Calu3 (cell line): Measurements from ENCODE around the gene SIVA1. TPM values are rescaled to one million over a fixed set of nuclear protein-coding genes. Genes with fewer than 3 reads are reported as not detected.

ENCODE experiments used
- BruUV-seq: library from RNA; stranded (reverse); fragments of 400-500 nt; replicated peaks from 2 replicates; lab custom pipeline; 2021; lab: Mats Ljungman, UMichigan
- CTCF ChIA-PET: fragments of 300-600 bp; sonication (Branson Sonifier 250); formaldehyde crosslinking; loops from one replicate; lab custom pipeline; 2022; ENCODE audit warnings: antibody characterized with exemption; lab: Charles Lee
- DNase-seq: peaks from one replicate; pipeline ENCODE4 v3.0.0; 2022
- H3K27ac Mint-ChIP-seq: one replicate; pipeline ENCODE4 v1.8.0; 2022; ENCODE audit warnings: mixed read lengths; ENCODE audit not compliant: unreplicated experiment
- H3K27me3 Mint-ChIP-seq: one replicate; pipeline ENCODE4 v1.8.0; 2022; ENCODE audit warnings: mixed read lengths; ENCODE audit not compliant: unreplicated experiment
- H3K36me3 Mint-ChIP-seq: one replicate; pipeline ENCODE4 v1.8.0; 2022; ENCODE audit warnings: mild to moderate bottlenecking, moderate library complexity, mixed read lengths; ENCODE audit not compliant: insufficient read depth, unreplicated experiment
- H3K4me1 Mint-ChIP-seq: one replicate; pipeline ENCODE4 v1.8.0; 2022; ENCODE audit warnings: mild to moderate bottlenecking, low read depth, mixed read lengths; ENCODE audit not compliant: unreplicated experiment
- H3K4me3 Mint-ChIP-seq: one replicate; pipeline ENCODE4 v1.8.0; 2022; ENCODE audit warnings: mild to moderate bottlenecking, low read depth, moderate library complexity, mixed read lengths; ENCODE audit not compliant: unreplicated experiment
- H3K9me3 Mint-ChIP-seq: one replicate; pipeline ENCODE4 v1.8.0; 2022; ENCODE audit warnings: low read depth, mixed read lengths; ENCODE audit not compliant: unreplicated experiment
- CTCF ChIP-seq: fragments of 200-600 bp; IDR thresholded peaks from one replicate; pipeline ENCODE4 v1.8.0; 2022; ENCODE audit warnings: antibody characterized with exemption; ENCODE audit not compliant: unreplicated experiment
- intact Hi-C: fragments of 100-400 bp; cut with micrococcal nuclease; formaldehyde crosslinking; loops from one replicate; pipeline ENCODE4 v1.10.0; 2022; ENCODE audit not compliant: unreplicated experiment
- total RNA-seq: library from RNA; stranded (reverse); gene quantifications from 2 replicates; pipeline ENCODE4 v1.2.3, GENCODE V29; 2022

SIVA1 gene
- total RNA-seq, 1 experiment from 2014 or later = 72.3 TPM

DNA sequence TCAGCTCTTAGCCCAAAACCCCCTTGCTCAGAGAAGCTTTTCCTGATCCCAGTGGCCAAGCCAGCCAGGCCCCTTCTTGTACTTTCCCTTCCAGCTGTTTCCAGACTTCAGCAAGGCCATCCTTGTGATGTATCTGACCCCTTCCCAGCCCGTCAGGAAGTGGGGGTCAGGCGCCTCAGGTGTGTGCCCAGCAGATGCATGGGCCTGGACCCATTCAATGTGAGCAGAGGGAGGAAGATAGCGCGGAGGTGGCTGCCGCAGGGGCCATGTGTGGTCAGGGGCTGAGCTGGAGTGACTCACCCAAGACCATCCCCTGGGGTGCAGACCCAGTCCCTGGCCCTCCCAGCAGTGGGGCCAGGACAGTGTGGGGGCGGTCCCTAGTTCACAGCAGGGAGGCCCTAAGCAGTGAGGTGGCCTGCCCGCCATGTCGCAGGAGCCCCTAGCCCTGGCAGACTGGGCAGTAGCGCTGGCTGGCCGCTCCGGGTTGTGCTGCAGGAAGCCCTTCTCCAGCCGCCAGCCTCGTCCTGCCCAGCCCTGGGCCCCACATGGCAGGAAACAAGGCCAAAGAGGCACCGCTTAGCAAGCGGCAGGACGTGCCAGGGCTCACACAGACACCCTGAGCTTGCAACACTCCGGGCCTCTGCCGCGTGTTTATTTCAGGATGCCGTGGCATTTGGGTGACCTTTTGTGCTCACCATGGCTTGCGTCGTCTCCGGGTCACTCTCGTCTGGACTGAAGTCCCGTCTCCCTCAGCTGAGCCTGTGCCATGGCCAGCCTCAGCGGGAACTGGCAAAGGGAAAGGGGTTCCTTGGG lies 16.9 kb upstream of the SIVA1 start:
- CTCF ChIA-PET = interaction anchor here (0.6 kb wide), 1 partner anchor 85 kb away, joined by 3 read pairs; no protein-coding TSS in a partner anchor
- Mint-ChIP-seq H3K4me3 (no peak overlapping the region), H3K27ac (no peak overlapping the region), H3K27me3 (no peaks in the 10 kb centered on the region), H3K4me1 (no peaks in the 10 kb centered on the region), H3K36me3 (peaks cover 5% of the 10 kb centered on the region), H3K9me3 (no peaks in the 10 kb centered on the region)
- intact Hi-C loops = no loop called here
- no peak for TF ChIP-seq CTCF
- no TSS peak for BruUV-seq
- DNase-seq = no peak

DNA sequence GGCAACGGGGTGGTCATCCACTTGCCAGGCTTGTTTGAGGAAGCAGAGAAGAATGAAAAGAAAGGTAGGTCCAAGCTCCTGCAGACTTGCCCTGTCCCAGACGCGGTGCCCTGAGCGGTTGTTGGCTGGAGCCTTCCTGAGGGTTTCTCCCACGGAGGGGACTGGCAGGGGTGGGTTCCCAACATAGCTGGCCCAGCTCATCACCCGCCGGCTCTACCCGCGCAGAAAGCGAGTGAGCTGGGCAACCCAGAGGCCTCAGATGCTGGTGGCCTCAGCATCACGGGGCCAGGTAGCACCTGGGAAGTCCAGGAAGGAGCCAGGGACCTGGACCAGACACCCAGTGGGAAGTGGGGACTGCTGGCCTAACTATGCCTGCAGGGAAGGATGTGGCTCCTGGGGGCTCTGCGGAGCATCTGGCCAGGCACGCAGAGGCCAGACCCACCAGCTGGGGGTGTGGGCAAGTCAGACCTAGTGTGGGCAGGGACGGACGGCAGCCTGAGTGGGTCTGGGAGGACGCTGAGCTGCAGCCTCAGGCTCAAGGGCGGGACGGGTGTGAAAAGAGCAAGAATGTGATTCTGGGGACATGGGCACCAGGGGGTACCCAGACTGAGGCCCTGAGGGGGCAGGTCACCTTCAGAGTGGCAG lies 14.4 kb upstream of the SIVA1 start:
- Mint-ChIP-seq H3K27ac (no peak overlapping the region), H3K36me3 (no peaks in the 10 kb centered on the region)

GRCh38 chr14:104739026-104739425 lies 13.9 kb upstream of the SIVA1 start:
- Mint-ChIP-seq H3K27ac (no peak overlapping the region), H3K4me1 (no peaks in the 10 kb centered on the region), H3K9me3 (no peaks in the 10 kb centered on the region), H3K36me3 (no peaks in the 10 kb centered on the region), H3K4me3 (no peak overlapping the region), H3K27me3 (no peaks in the 10 kb centered on the region)
- TF ChIP-seq CTCF = no peak
- DNase-seq = no peak
- no TSS peak for BruUV-seq
- intact Hi-C loops = no loop called here
- CTCF ChIA-PET = no interaction called here

More for the DNA sequence above, 14.4 kb upstream of the SIVA1 start:
- DNase-seq = no peak
- H3K4me3 Mint-ChIP-seq = no peak overlapping the region
- TF ChIP-seq CTCF = no peak
- no peaks in the 10 kb centered on the region for H3K9me3 Mint-ChIP-seq
- no TSS peak for BruUV-seq
- H3K4me1 Mint-ChIP-seq = no peaks in the 10 kb centered on the region
- CTCF ChIA-PET = no interaction called here
- intact Hi-C loops = no loop called here
- no peaks in the 10 kb centered on the region for H3K27me3 Mint-ChIP-seq

GRCh38 chr14:104739546-104740516 lies 13.1 kb upstream of the SIVA1 start:
- BruUV-seq = no TSS peak
- Mint-ChIP-seq H3K4me1 (no peaks in the 10 kb centered on the region), H3K4me3 (no peak overlapping the region), H3K36me3 (no peaks in the 10 kb centered on the region), H3K27me3 (no peaks in the 10 kb centered on the region), H3K27ac (no peak overlapping the region), H3K9me3 (no peaks in the 10 kb centered on the region)
- no peak for TF ChIP-seq CTCF
- intact Hi-C loops = no loop called here
- CTCF ChIA-PET = no interaction called here
- DNase-seq = no peak
